Panc1 (cell line): ENCODE results near the gene PDE4B. TPM values are rescaled to one million over a fixed set of nuclear protein-coding genes. Genes with fewer than 3 reads are reported as not detected.

Experiments used
- ATAC-seq: fragments of 200-7000 bp; cut with Tn5 transposase; 2 replicates; pipeline ENCODE4 v1.9.1; 2020; ENCODE audit warnings: mild to moderate bottlenecking, moderate library complexity
- BruUV-seq: library from RNA; stranded (reverse); fragments of 400-500 nt; replicated peaks from 2 replicates; lab custom pipeline; 2021; lab: Mats Ljungman, UMichigan
- CTCF ChIA-PET: fragments of 300-600 bp; sonication (Branson Sonifier 250); formaldehyde crosslinking; loops from one replicate; lab custom pipeline; 2022; ENCODE audit warnings: antibody characterized with exemption; lab: Charles Lee
- POLR2A ChIA-PET: fragments of 300-600 bp; sonication (Branson Sonifier 250); formaldehyde crosslinking; loops from one replicate; lab custom pipeline; 2022; ENCODE audit warnings: antibody characterized with exemption; lab: Charles Lee
- DNase-seq: peaks from one replicate; pipeline ENCODE4 v3.0.0-alpha.2; 2010; ENCODE audit warnings: low read depth, low spot score
- H3K27ac ChIP-seq: 2 replicates; pipeline ENCODE4 v1.5.1; 2011; ENCODE audit warnings: mild to moderate bottlenecking, low read length, inconsistent platforms
- H3K27me3 ChIP-seq: fragments of 200-500 bp; sonication (Bioruptor generic); 2 replicates; pipeline ENCODE4 v1.6.0; 2014; ENCODE audit warnings: low read length, inconsistent platforms; ENCODE audit not compliant: control insufficient read depth, insufficient read depth
- H3K36me3 ChIP-seq: fragments of 200-500 bp; sonication (Bioruptor generic); 2 replicates; pipeline ENCODE4 v1.5.1; 2014; ENCODE audit warnings: inconsistent platforms, mild to moderate bottlenecking, low read length, moderate library complexity; ENCODE audit not compliant: control insufficient read depth, insufficient read depth
- H3K4me1 ChIP-seq: 2 replicates; pipeline ENCODE4 v1.5.1; 2011; ENCODE audit warnings: inconsistent platforms, mild to moderate bottlenecking, low read length, moderate library complexity; ENCODE audit not compliant: control insufficient read depth, insufficient read depth
- H3K4me3 ChIP-seq, 2 experiments: 2 replicates each; pipeline ENCODE4 v1.5.1; 2011 to 2012; ENCODE audit warnings: low read depth in 2 of 2, low read length in 2 of 2, mild to moderate bottlenecking in 2 of 2, inconsistent platforms in 1 of 2, moderate library complexity in 1 of 2
- H3K9me3 ChIP-seq: fragments of 200-500 bp; sonication (Bioruptor generic); 2 replicates; pipeline ENCODE4 v1.5.1; 2014; ENCODE audit warnings: low read depth, mild to moderate bottlenecking, inconsistent platforms, low read length, moderate library complexity; ENCODE audit not compliant: control insufficient read depth, insufficient read depth
- CTCF ChIP-seq: fragments of 450-650 bp; IDR thresholded peaks from 2 replicates; pipeline ENCODE4 v1.5.1; 2017; ENCODE audit warnings: mild to moderate bottlenecking
- POLR2AphosphoS5 ChIP-seq: IDR thresholded peaks from 2 replicates; pipeline ENCODE4 v1.6.1; 2012; ENCODE audit warnings: mild to moderate bottlenecking, low read depth, low read length, moderate library complexity
- REST ChIP-seq, 2 experiments: IDR thresholded peaks; 2 replicates each; pipeline ENCODE4 v1.6.1; 2011 to 2012; ENCODE audit warnings: low read depth in 2 of 2, control low read depth in 1 of 2, low read length in 1 of 2, mild to moderate bottlenecking in 1 of 2, moderate library complexity in 1 of 2; ENCODE audit not compliant: insufficient read depth in 1 of 2
- SIN3A ChIP-seq: IDR thresholded peaks from 2 replicates; pipeline ENCODE4 v1.6.1; 2012; ENCODE audit warnings: low read depth, mild to moderate bottlenecking, low read length, moderate library complexity, borderline replicate concordance; ENCODE audit not compliant: insufficient read depth
- TCF7L2 ChIP-seq: IDR thresholded peaks from 2 replicates; pipeline ENCODE4 v1.6.1; 2011; ENCODE audit warnings: mild to moderate bottlenecking, low read depth, low read length, inconsistent platforms
- in situ Hi-C: cut with HindIII; loops from 2 replicates; pipeline ENCODE4 v1.10.0; 2016; ENCODE audit warnings: low sequenced_read_pairs, low pct_unique_long_range_greater_than_20kb
- intact Hi-C: fragments of 100-400 bp; cut with micrococcal nuclease; formaldehyde crosslinking; loops from one replicate; pipeline ENCODE4 v1.10.0; 2022; ENCODE audit not compliant: unreplicated experiment
- total RNA-seq: library from RNA; stranded (reverse); gene quantifications from one replicate; pipeline ENCODE4 v1.2.1, GENCODE V29; 2021; ENCODE audit not compliant: unreplicated experiment

PDE4B gene
- total RNA-seq, 1 experiment from 2014 or later = 0.26 TPM

GRCh38 chr1:66138613-66139012 lies 345.9 kb downstream of the PDE4B start:
- DNase-seq (no peak), ATAC-seq (no peak)
- BruUV-seq = no TSS peak
- intact Hi-C loops (no loop called here), in situ Hi-C loops (no loop called here)
- Histone ChIP-seq H3K36me3 (no peaks in the 10 kb centered on the region), H3K27ac (no peak overlapping the region), H3K4me1 (no peaks in the 10 kb centered on the region), H3K9me3 (no peaks in the 10 kb centered on the region), H3K4me3 (no peak overlapping the region), H3K27me3 (no peaks in the 10 kb centered on the region)
- TF ChIP-seq SIN3A (no peak), CTCF (no peak), TCF7L2 (no peak), POLR2AphosphoS5 (no peak), REST (IDR thresholded peaks at IDR 0.05; ENCODE audit: insufficient read depth in 1 of 2, low read depth in 2 of 2, low read length in 1 of 2) (no peak)
- CTCF ChIA-PET = no interaction called here
- POLR2A ChIA-PET = no interaction called here

GRCh38 chr1:66140072-66140471 lies 347.4 kb downstream of the PDE4B start:
- DNase-seq = no peak
- Histone ChIP-seq H3K27ac (no peak overlapping the region), H3K27me3 (no peaks in the 10 kb centered on the region), H3K4me1 (no peaks in the 10 kb centered on the region), H3K4me3 (no peak overlapping the region), H3K9me3 (no peaks in the 10 kb centered on the region), H3K36me3 (no peaks in the 10 kb centered on the region)
- ATAC-seq = no peak
- in situ Hi-C loops = no loop called here
- TF ChIP-seq SIN3A (no peak), REST (IDR thresholded peaks at IDR 0.05; ENCODE audit: insufficient read depth in 1 of 2, low read depth in 2 of 2, low read length in 1 of 2) (no peak), TCF7L2 (no peak), POLR2AphosphoS5 (no peak), CTCF (no peak)
- intact Hi-C loops = no loop called here
- ChIA-PET POLR2A (no interaction called here), CTCF (no interaction called here)
- no TSS peak for BruUV-seq
